ENCODE data around the gene YDJC.

DNA sequence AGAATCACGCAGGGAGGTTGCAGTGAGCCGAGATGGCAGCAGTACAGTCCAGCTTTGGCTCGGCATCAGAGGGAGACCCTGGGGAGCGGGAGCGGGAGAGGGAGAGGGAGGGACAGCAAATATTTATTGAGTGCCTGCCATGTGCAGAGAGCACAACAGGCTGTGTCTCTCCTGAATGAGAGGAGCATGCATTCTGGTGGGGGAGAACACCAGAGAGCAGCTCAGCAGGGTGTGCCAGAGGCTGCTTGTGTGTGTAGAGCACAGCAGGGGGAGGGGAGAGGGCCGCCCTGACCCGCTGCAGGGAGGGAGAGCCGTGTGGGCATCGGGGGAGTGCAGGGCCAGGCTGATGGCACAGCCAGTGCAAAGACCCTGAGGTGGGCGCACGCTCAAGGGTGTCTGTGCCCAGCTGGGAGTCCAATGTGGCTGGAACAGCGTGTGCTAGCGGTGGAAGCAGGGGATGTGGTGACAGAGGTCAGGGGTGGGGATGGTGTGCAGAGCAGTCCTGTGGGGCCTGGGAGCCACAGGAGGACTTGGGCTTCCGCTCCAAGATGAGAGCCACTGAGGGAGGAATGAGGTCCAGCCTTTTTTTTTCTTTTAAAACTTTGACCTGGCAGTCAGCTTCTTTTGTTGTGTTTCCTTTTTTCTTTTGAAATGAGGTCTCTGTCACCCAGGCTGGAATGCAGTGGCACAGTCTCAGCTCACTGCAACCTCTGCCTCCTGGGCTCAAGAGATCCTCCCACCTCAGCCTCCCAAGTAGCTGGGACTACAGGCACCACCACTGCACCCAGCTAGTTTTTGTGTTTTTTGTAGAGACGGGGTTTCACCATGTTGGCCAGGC lies 48.0 kb upstream of the YDJC start:
- TF ChIP-seq, protein P1, sequence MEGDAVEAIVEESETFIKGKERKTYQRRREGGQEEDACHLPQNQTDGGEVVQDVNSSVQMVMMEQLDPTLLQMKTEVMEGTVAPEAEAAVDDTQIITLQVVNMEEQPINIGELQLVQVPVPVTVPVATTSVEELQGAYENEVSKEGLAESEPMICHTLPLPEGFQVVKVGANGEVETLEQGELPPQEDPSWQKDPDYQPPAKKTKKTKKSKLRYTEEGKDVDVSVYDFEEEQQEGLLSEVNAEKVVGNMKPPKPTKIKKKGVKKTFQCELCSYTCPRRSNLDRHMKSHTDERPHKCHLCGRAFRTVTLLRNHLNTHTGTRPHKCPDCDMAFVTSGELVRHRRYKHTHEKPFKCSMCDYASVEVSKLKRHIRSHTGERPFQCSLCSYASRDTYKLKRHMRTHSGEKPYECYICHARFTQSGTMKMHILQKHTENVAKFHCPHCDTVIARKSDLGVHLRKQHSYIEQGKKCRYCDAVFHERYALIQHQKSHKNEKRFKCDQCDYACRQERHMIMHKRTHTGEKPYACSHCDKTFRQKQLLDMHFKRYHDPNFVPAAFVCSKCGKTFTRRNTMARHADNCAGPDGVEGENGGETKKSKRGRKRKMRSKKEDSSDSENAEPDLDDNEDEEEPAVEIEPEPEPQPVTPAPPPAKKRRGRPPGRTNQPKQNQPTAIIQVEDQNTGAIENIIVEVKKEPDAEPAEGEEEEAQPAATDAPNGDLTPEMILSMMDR (IDR thresholded peaks at IDR 0.05): no peak
- TF ChIP-seq POLR2A (IDR thresholded peaks at IDR 0.05): no peak
